HCT116 (cell line): ENCODE measurements around the gene BBLN. TPM values are rescaled to one million over a fixed set of nuclear protein-coding genes. Genes with fewer than 3 reads are reported as not detected.

Source experiments
- ATAC-seq: fragments of 200-7000 bp; cut with Tn5 transposase; 2 replicates; pipeline ENCODE4 v1.9.1; 2020; ENCODE audit warnings: mild to moderate bottlenecking, moderate library complexity
- BruUV-seq: library from RNA; stranded (reverse); fragments of 400-500 nt; replicated peaks from 2 replicates; lab custom pipeline; 2021; lab: Mats Ljungman, UMichigan
- CTCF ChIA-PET: fragments of 300-600 bp; sonication (Branson Sonifier 250); formaldehyde crosslinking; loops from one replicate; lab custom pipeline; 2021; ENCODE audit warnings: antibody characterized with exemption; lab: Charles Lee
- POLR2A ChIA-PET: fragments of 300-600, 350-600 bp; sonication (Branson Sonifier 250); formaldehyde crosslinking; loops from one replicate; lab custom pipeline; 2021; ENCODE audit warnings: antibody characterized with exemption; lab: Charles Lee
- RAD21 ChIA-PET, 2 experiments: fragments of 300-600 bp; sonication (Branson Sonifier 250); formaldehyde crosslinking; loops; one replicate each; lab custom pipeline; 2023; ENCODE audit warnings: low total read pairs in 2 of 2; ENCODE audit not compliant: uncharacterized antibody in 2 of 2, unreplicated experiment in 2 of 2, low non-redundant PET in 1 of 2; lab: Charles Lee
- DNase-seq: peaks from one replicate; pipeline ENCODE4 v3.0.0-alpha.2; 2010; ENCODE audit warnings: low read depth, low spot score
- H2AFZ ChIP-seq: fragments of 200-600 bp; shearing (Covaris generic), sonication (generic); 2 replicates; pipeline ENCODE4 v1.6.1; 2017; ENCODE audit warnings: low read depth, mixed run types, mixed read lengths, antibody characterized with exemption, low read length; ENCODE audit not compliant: poor library complexity, severe bottlenecking
- H3K27ac ChIP-seq: 2 replicates; pipeline ENCODE4 v1.5.1; 2012; ENCODE audit warnings: low read depth, low read length
- H3K27me3 ChIP-seq: fragments of 200-600 bp; sonication (generic); 2 replicates; pipeline ENCODE4 v1.6.1; 2016; ENCODE audit warnings: mixed run types, low read length, mixed read lengths; ENCODE audit not compliant: insufficient read depth
- H3K36me3 ChIP-seq, 2 experiments: fragments of 200-500 bp in 1 of 2; fragments of 200-600 bp in 1 of 2; sonication (Bioruptor generic) in 1 of 2; sonication (generic) in 1 of 2; 2 replicates each; pipeline versions ENCODE4 v1.5.1 to v1.6.1; 2014 to 2016; ENCODE audit warnings: low read length in 2 of 2, inconsistent platforms in 1 of 2, mixed read lengths in 1 of 2, mixed run types in 1 of 2; ENCODE audit not compliant: insufficient read depth in 2 of 2, control insufficient read depth in 1 of 2
- H3K4me1 ChIP-seq, 2 experiments: fragments of 200-600 bp in 1 of 2; sonication (generic) in 1 of 2; 2 replicates each; pipeline versions ENCODE4 v1.5.1 to v1.6.1; 2012 to 2017; ENCODE audit warnings: low read length in 2 of 2, inconsistent platforms in 1 of 2, mild to moderate bottlenecking in 1 of 2, mixed read lengths in 1 of 2, mixed run types in 1 of 2, moderate library complexity in 1 of 2; ENCODE audit not compliant: insufficient read depth in 2 of 2, control insufficient read depth in 1 of 2
- H3K4me2 ChIP-seq: fragments of 200-600 bp; sonication (generic); 2 replicates; pipeline ENCODE4 v1.6.1; 2017; ENCODE audit warnings: mixed run types, low read length, mixed read lengths
- H3K4me3 ChIP-seq, 2 experiments: fragments of 200-600 bp in 1 of 2; sonication (generic) in 1 of 2; replicated peaks in 1 of 2; 2 replicates each; pipeline ENCODE4 v1.5.1; 2011 to 2016; ENCODE audit warnings: low read length in 2 of 2, control low read depth in 1 of 2, low read depth in 1 of 2, mild to moderate bottlenecking in 1 of 2, mixed read lengths in 1 of 2, mixed run types in 1 of 2
- H3K79me2 ChIP-seq: fragments of 200-600 bp; sonication (generic); 2 replicates; pipeline ENCODE4 v1.6.1; 2017; ENCODE audit warnings: mild to moderate bottlenecking, mixed run types, low read length, moderate library complexity, mixed read lengths; ENCODE audit not compliant: insufficient read depth
- H3K9ac ChIP-seq: fragments of 200-600 bp; sonication (generic); 2 replicates; pipeline ENCODE4 v1.6.1; 2016; ENCODE audit warnings: low read length, mixed read lengths
- H3K9me2 ChIP-seq: fragments of 200-600 bp; sonication (generic), shearing (Covaris generic); 2 replicates; pipeline ENCODE4 v1.6.1; 2017; ENCODE audit warnings: mixed run types, mild to moderate bottlenecking, moderate library complexity; ENCODE audit not compliant: insufficient read depth
- H3K9me3 ChIP-seq, 2 experiments: fragments of 200-500 bp in 1 of 2; fragments of 200-600 bp in 1 of 2; sonication (Bioruptor generic) in 1 of 2; sonication (generic) in 1 of 2; 2 replicates each; pipeline ENCODE4 v1.6.1; 2014 to 2017; ENCODE audit warnings: low read length in 2 of 2, mixed read lengths in 2 of 2, inconsistent platforms in 1 of 2, low read depth in 1 of 2, mild to moderate bottlenecking in 1 of 2, mixed run types in 1 of 2, moderate library complexity in 1 of 2; ENCODE audit not compliant: control insufficient read depth in 1 of 2, insufficient read depth in 1 of 2
- H4K20me1 ChIP-seq: fragments of 200-600 bp; sonication (generic), shearing (Covaris generic); 2 replicates; pipeline ENCODE4 v1.6.1; 2017; ENCODE audit warnings: mixed run types, mild to moderate bottlenecking, moderate library complexity; ENCODE audit not compliant: insufficient read depth
- CBX3 ChIP-seq: IDR thresholded peaks from 2 replicates; pipeline ENCODE4 v1.6.1; 2012; ENCODE audit warnings: low read depth
- CEBPB ChIP-seq: IDR thresholded peaks from 2 replicates; pipeline ENCODE4 v1.6.1; 2012; ENCODE audit warnings: low read depth
- EGR1 ChIP-seq: IDR thresholded peaks from 2 replicates; pipeline ENCODE4 v1.6.1; 2012; ENCODE audit warnings: low read depth
- ELF1 ChIP-seq: IDR thresholded peaks from 2 replicates; pipeline ENCODE4 v1.6.1; 2012; ENCODE audit warnings: low read depth, borderline replicate concordance
- EZH2phosphoT487 ChIP-seq: fragments of 200-600 bp; IDR thresholded peaks from 2 replicates; pipeline ENCODE4 v1.6.1; 2018; ENCODE audit warnings: antibody characterized with exemption, borderline replicate concordance
- FOSL1 ChIP-seq: IDR thresholded peaks from 2 replicates; pipeline ENCODE4 v1.6.1; 2012; ENCODE audit warnings: low read depth
- JUND ChIP-seq: IDR thresholded peaks from 2 replicates; pipeline ENCODE4 v1.6.1; 2012
- POLR2A ChIP-seq: IDR thresholded peaks from 2 replicates; pipeline ENCODE4 v1.7.0; 2011; ENCODE audit warnings: borderline replicate concordance; ENCODE audit not compliant: insufficient read depth, insufficient read length; ENCODE audit errors: extremely low read depth
- POLR2AphosphoS5 ChIP-seq: IDR thresholded peaks from 2 replicates; pipeline ENCODE4 v1.6.1; 2011; ENCODE audit warnings: mild to moderate bottlenecking, low read depth, low read length, moderate library complexity
- RAD21 ChIP-seq: IDR thresholded peaks from 2 replicates; pipeline ENCODE4 v1.6.1; 2012; ENCODE audit warnings: low read depth, mild to moderate bottlenecking
- SRF ChIP-seq: IDR thresholded peaks from 2 replicates; pipeline ENCODE4 v1.6.1; 2012; ENCODE audit warnings: low read depth
- TCF7L2 ChIP-seq: IDR thresholded peaks from 2 replicates; pipeline ENCODE4 v1.7.0; 2011; ENCODE audit warnings: borderline replicate concordance, inconsistent platforms; ENCODE audit not compliant: insufficient read depth, insufficient read length; ENCODE audit errors: extremely low read depth
- YY1 ChIP-seq: IDR thresholded peaks from 2 replicates; pipeline ENCODE4 v1.6.1; 2011; ENCODE audit warnings: low read length, low read depth, moderate library complexity, mild to moderate bottlenecking; ENCODE audit not compliant: insufficient replicate concordance; ENCODE audit errors: extremely low read depth
- ZFX ChIP-seq: fragments of 450-650 bp; IDR thresholded peaks from 2 replicates; pipeline ENCODE4 v1.6.1; 2017
- ZNF274 ChIP-seq: fragments of 200-500 bp; sonication (Bioruptor generic); IDR thresholded peaks from 2 replicates; pipeline ENCODE4 v1.6.1; 2014; ENCODE audit warnings: mild to moderate bottlenecking, low read depth, low read length, inconsistent platforms
- intact Hi-C: fragments of 100-400 bp; cut with micrococcal nuclease; formaldehyde crosslinking; loops from 2 replicates; pipeline ENCODE4 v1.10.0; 2022
- total RNA-seq: library from RNA; stranded (reverse); gene quantifications from one replicate; pipeline ENCODE4 v1.2.1, GENCODE V29; 2021; ENCODE audit not compliant: unreplicated experiment
- TF ChIP-seq, protein P1 (sequence below): IDR thresholded peaks from 2 replicates; pipeline ENCODE4 v1.6.1; 2012
- TF ChIP-seq, protein P2 (sequence below), 3 experiments: fragments of 200-600 bp in 1 of 3; sonication (generic) in 1 of 3; IDR thresholded peaks in 2 of 3; conservative IDR thresholded peaks in 1 of 3; 2 replicates each; pipeline ENCODE4 v1.5.1; 2012 to 2017; ENCODE audit warnings: low read depth in 2 of 3, low read length in 2 of 3, antibody characterized with exemption in 1 of 3, borderline replicate concordance in 1 of 3, control low read depth in 1 of 3, mild to moderate bottlenecking in 1 of 3, mixed read lengths in 1 of 3, mixed run types in 1 of 3, moderate library complexity in 1 of 3; ENCODE audit not compliant: insufficient read depth in 1 of 3
- TF ChIP-seq, protein P3 (sequence below): IDR thresholded peaks from 2 replicates; pipeline ENCODE4 v1.6.1; 2012; ENCODE audit warnings: low read depth

BBLN gene
- total RNA-seq, 1 experiment from 2014 or later, result 119 TPM

DNA sequence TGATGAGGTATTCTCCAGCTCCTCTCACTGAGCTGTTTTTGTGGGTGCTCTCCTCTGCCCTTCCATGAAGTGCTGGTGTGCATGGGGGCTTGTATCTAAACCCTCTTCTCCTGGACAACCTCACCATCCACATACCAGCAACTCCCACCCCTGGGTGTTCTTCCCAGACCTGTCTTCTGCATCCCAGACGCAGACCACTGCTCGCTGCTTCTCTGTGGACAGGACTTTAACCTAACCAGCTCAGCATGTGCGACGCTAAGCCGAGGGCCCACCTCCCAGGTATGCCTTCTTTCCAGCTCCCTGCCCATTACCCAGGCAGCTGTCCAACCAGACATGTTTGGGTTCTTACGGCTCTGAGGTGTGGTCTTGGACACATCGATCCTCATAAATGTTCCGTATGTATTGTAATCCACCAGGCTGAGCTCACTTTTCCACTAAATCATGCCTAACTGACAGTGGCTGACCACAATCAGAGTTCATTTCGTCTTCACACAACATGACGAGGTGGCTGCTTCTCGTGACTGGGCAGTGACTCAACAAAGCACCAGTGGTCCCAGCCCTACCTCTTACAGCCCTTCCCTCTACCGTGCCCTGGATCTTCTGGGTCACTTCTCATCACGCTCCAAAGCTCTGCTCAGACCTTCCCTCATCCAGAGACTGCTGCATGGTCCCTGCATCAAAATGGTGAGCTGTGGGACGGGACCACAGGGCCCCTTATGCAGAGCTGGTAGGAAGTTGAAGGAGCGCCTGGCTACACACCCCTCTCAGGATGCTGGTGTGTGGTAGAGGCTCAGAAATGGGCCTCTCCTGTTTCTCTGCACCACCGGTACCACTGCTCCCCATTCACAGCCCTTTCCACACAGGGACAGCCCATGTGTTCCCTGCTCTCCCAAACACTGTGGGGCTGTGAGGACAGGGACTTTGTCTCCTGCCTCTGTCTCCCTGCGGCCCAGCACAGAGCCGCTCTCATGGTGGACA lies 23.0 kb upstream of the BBLN start (continued):
- TF ChIP-seq YY1, result no peak
- no peak for TF ChIP-seq TCF7L2
- no peak for TF ChIP-seq FOSL1
- no peak for TF ChIP-seq SRF
- no peak for TF ChIP-seq JUND
- TF ChIP-seq EGR1, result no peak
- TF ChIP-seq, protein P1, sequence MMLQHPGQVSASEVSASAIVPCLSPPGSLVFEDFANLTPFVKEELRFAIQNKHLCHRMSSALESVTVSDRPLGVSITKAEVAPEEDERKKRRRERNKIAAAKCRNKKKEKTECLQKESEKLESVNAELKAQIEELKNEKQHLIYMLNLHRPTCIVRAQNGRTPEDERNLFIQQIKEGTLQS, result no peak
- TF ChIP-seq ELF1, result no peak
- no peak for TF ChIP-seq RAD21
- TF ChIP-seq ZNF274, result no peak

DNA sequence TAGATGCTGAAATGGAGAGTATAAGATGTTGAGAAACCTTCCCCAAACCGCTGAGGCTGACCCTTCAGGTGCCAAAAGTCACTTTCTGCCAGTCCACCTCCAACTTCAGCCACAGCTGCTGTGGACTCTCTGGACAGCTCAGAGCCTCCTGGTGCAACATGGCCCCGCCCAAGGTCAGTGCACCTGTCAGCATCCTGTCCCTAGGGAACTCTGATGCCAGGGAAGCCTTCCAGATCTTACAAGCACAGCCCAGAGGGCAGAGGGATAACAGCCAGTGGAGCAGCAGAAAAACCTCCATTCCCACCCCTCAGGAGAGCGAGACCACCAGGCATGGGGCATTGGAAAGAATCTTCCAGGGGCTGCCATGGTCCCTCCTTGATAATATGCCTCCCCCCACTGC lies 22.1 kb upstream of the BBLN start:
- Histone ChIP-seq H3K79me2 (no peaks in the 10 kb centered on the region), H4K20me1 (no peaks in the 10 kb centered on the region), H3K4me1 (peaks cover 0 to 4% of the 10 kb centered on the region in 2 experiments; a peak in 1 of 4 replicates), H3K4me2 (no peak overlapping the region), H3K9ac (no peak overlapping the region), H3K4me3 (no peak overlapping the region), H3K9me2 (no peaks in the 10 kb centered on the region), H3K27ac (no peak overlapping the region), H3K36me3 (no peaks in the 10 kb centered on the region), H3K27me3 (peaks cover 3% of the 10 kb centered on the region; the same call in 1 of the 2 replicates), H3K9me3 (peaks cover 0 to 4% of the 10 kb centered on the region in 2 experiments; a peak in 1 of 4 replicates), H2AFZ (no peak overlapping the region)
- ChIA-PET RAD21 (no interaction called here), CTCF (no interaction called here), POLR2A (interaction anchor here (1.3 kb wide), 1 partner anchor 10 kb away, joined by 3 read pairs; no protein-coding TSS in a partner anchor)
- intact Hi-C loops, result no loop called here
- no TSS peak for BruUV-seq
- no peak for ATAC-seq
- DNase-seq, result no peak
- TF ChIP-seq YY1 (no peak), SRF (no peak), ELF1 (no peak), POLR2AphosphoS5 (no peak), ZFX (no peak), POLR2A (no peak), EZH2phosphoT487 (no peak), JUND (no peak), EGR1 (no peak), CEBPB (no peak), CBX3 (no peak)
- TF ChIP-seq, protein P2, sequence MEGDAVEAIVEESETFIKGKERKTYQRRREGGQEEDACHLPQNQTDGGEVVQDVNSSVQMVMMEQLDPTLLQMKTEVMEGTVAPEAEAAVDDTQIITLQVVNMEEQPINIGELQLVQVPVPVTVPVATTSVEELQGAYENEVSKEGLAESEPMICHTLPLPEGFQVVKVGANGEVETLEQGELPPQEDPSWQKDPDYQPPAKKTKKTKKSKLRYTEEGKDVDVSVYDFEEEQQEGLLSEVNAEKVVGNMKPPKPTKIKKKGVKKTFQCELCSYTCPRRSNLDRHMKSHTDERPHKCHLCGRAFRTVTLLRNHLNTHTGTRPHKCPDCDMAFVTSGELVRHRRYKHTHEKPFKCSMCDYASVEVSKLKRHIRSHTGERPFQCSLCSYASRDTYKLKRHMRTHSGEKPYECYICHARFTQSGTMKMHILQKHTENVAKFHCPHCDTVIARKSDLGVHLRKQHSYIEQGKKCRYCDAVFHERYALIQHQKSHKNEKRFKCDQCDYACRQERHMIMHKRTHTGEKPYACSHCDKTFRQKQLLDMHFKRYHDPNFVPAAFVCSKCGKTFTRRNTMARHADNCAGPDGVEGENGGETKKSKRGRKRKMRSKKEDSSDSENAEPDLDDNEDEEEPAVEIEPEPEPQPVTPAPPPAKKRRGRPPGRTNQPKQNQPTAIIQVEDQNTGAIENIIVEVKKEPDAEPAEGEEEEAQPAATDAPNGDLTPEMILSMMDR (IDR thresholded peaks at IDR 0.05 in 2 of 3, conservative IDR thresholded peaks at IDR 0.05 in 1 of 3; ENCODE audit: borderline replicate concordance in 1 of 3, insufficient read depth in 1 of 3, low read depth in 2 of 3, low read length in 2 of 3), result no peak
- TF ChIP-seq, protein P1, result no peak
- TF ChIP-seq, protein P3, sequence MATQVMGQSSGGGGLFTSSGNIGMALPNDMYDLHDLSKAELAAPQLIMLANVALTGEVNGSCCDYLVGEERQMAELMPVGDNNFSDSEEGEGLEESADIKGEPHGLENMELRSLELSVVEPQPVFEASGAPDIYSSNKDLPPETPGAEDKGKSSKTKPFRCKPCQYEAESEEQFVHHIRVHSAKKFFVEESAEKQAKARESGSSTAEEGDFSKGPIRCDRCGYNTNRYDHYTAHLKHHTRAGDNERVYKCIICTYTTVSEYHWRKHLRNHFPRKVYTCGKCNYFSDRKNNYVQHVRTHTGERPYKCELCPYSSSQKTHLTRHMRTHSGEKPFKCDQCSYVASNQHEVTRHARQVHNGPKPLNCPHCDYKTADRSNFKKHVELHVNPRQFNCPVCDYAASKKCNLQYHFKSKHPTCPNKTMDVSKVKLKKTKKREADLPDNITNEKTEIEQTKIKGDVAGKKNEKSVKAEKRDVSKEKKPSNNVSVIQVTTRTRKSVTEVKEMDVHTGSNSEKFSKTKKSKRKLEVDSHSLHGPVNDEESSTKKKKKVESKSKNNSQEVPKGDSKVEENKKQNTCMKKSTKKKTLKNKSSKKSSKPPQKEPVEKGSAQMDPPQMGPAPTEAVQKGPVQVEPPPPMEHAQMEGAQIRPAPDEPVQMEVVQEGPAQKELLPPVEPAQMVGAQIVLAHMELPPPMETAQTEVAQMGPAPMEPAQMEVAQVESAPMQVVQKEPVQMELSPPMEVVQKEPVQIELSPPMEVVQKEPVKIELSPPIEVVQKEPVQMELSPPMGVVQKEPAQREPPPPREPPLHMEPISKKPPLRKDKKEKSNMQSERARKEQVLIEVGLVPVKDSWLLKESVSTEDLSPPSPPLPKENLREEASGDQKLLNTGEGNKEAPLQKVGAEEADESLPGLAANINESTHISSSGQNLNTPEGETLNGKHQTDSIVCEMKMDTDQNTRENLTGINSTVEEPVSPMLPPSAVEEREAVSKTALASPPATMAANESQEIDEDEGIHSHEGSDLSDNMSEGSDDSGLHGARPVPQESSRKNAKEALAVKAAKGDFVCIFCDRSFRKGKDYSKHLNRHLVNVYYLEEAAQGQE, result no peak
